ENCODE data around the gene RNF152. TPM values are rescaled to one million over a fixed set of nuclear protein-coding genes. Genes with fewer than 3 reads are reported as not detected.

The RNF152 gene
- total RNA-seq, 1 donor from 2014 or later = 10.4 TPM

DNA sequence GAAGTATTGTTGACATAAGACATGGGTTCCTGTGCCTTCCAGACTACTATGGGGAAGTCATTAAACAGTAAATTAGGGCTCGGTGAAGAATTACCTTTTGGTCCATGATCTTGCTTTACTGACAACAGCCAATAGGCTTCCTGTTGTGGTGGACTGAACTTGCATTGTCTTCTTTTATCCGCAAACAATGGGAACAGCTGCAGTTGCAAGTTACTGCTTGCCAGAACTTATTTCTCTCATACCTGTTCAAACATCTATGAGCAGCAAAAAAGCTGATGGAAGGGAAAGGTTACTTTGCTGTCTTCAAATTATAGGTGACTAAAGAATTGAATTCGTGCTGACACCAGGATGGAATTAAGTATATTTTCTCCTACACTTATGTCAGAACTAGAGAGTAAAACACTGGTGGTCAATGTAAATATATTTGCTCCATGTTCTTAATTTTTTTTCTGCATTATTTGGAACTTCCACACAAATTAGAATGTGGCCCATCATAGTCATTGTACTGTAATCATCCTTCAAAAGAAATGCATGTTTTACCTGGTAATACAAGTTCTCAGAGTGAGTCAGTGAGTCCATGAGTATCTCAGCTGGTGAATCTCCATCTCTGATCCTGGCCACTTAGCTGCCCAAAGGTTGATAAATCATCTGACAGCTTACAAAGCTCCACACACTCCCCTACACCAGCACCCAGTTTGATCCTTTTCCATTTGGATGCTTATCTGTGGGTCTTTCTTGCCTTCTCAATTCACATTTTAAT is 37.3 kb upstream of the RNF152 start:
- H3K4me1 ChIP-seq = no peaks in the 10 kb centered on the region
- no peaks in the 10 kb centered on the region for H3K27me3 ChIP-seq (ENCODE audit: low read depth)
- no peaks in the 10 kb centered on the region for H3K36me3 ChIP-seq
- no peak overlapping the region for H3K27ac ChIP-seq (replicated peaks)
- H3K4me3 ChIP-seq = no peak overlapping the region
- no peak for DNase-seq
- peaks cover 15% of the 10 kb centered on the region for H3K9me3 ChIP-seq (replicated peaks)
- TF ChIP-seq, protein P1, sequence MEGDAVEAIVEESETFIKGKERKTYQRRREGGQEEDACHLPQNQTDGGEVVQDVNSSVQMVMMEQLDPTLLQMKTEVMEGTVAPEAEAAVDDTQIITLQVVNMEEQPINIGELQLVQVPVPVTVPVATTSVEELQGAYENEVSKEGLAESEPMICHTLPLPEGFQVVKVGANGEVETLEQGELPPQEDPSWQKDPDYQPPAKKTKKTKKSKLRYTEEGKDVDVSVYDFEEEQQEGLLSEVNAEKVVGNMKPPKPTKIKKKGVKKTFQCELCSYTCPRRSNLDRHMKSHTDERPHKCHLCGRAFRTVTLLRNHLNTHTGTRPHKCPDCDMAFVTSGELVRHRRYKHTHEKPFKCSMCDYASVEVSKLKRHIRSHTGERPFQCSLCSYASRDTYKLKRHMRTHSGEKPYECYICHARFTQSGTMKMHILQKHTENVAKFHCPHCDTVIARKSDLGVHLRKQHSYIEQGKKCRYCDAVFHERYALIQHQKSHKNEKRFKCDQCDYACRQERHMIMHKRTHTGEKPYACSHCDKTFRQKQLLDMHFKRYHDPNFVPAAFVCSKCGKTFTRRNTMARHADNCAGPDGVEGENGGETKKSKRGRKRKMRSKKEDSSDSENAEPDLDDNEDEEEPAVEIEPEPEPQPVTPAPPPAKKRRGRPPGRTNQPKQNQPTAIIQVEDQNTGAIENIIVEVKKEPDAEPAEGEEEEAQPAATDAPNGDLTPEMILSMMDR (IDR thresholded peaks at IDR 0.05; ENCODE audit: borderline replicate concordance) = no peak
- intact Hi-C loops (cut with micrococcal nuclease) = no loop called here

DNA sequence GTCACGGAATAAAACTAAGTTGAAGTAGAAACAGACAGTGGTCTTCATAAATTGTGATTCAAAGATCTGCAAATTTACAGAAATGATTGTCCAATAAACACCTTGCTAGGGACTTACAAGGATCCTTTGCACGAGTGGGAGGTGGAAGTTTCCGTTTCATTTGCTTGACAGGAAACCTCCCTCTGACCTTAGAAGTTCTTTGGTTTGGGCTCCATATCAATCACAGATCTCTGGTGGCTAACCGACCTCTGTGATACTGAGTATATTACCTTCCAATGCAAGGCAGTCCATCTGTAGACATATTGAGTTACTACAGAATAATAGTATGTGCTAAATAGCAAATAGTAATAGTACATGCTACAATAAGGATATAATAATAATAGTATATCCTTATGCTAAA is 33.7 kb upstream of the RNF152 start:
- no peak for DNase-seq
- peaks cover 15% of the 10 kb centered on the region for H3K9me3 ChIP-seq (replicated peaks)
- no peaks in the 10 kb centered on the region for H3K36me3 ChIP-seq
- no peak overlapping the region for H3K4me3 ChIP-seq
- H3K4me1 ChIP-seq = no peaks in the 10 kb centered on the region
- intact Hi-C loops (cut with micrococcal nuclease) = no loop called here
- no peaks in the 10 kb centered on the region for H3K27me3 ChIP-seq (ENCODE audit: low read depth)
- TF ChIP-seq, protein P1 (IDR thresholded peaks at IDR 0.05; ENCODE audit: borderline replicate concordance) = no peak
- no peak overlapping the region for H3K27ac ChIP-seq (replicated peaks)

DNA sequence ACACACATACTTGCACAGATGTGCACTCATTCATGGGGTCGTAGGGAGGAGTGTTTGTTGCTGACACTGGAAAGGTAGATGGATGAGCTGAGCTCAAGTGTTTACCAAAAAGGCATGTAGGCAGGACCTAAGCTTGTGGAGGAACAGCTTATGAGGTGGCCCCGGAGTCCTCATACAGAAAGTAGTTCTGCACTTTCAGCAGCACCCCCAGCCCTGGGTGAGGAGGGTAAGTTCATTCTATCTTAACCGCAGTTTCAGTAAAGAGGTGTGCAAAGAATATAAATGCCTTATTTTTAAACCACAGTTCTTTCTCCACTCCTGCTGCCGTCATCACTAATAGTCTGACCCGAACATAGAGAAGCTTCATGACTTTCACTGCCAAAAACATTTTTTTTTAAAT is 31.7 kb upstream of the RNF152 start:
- Histone ChIP-seq H3K27ac (replicated peaks) (no peak overlapping the region), H3K4me3 (no peak overlapping the region), H3K9me3 (replicated peaks) (peaks cover 15% of the 10 kb centered on the region), H3K36me3 (no peaks in the 10 kb centered on the region), H3K27me3 (ENCODE audit: low read depth) (no peaks in the 10 kb centered on the region), H3K4me1 (no peaks in the 10 kb centered on the region)
- TF ChIP-seq, protein P1 (IDR thresholded peaks at IDR 0.05; ENCODE audit: borderline replicate concordance) = no peak
- intact Hi-C loops (cut with micrococcal nuclease) = no loop called here
- no peak for DNase-seq

DNA sequence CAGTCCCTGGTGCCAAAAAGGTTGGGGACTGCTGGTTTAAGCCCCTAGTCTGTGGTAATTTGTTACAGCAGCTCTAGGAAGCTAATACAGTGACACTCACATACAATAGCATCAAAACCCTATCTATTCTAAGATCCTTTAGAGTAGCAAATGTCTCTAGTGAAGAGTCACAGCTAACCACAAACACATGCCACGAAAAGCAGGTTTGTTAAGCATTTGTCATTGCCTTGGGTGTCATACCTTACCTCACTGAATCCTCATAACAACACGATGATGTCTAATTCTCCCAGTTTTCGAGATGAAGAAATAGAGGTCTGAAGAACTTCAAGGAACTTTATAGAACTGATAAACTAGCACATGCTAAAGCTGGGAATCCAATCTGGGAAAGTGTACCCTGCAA is 29.6 kb upstream of the RNF152 start:
- Histone ChIP-seq H3K9me3 (replicated peaks) (peaks cover 2% of the 10 kb centered on the region), H3K27me3 (ENCODE audit: low read depth) (no peaks in the 10 kb centered on the region), H3K4me1 (no peaks in the 10 kb centered on the region), H3K27ac (replicated peaks) (no peak overlapping the region), H3K36me3 (no peaks in the 10 kb centered on the region), H3K4me3 (no peak overlapping the region)
- TF ChIP-seq, protein P1 (IDR thresholded peaks at IDR 0.05; ENCODE audit: borderline replicate concordance) = no peak
- DNase-seq = no peak
- intact Hi-C loops (cut with micrococcal nuclease) = no loop called here

DNA sequence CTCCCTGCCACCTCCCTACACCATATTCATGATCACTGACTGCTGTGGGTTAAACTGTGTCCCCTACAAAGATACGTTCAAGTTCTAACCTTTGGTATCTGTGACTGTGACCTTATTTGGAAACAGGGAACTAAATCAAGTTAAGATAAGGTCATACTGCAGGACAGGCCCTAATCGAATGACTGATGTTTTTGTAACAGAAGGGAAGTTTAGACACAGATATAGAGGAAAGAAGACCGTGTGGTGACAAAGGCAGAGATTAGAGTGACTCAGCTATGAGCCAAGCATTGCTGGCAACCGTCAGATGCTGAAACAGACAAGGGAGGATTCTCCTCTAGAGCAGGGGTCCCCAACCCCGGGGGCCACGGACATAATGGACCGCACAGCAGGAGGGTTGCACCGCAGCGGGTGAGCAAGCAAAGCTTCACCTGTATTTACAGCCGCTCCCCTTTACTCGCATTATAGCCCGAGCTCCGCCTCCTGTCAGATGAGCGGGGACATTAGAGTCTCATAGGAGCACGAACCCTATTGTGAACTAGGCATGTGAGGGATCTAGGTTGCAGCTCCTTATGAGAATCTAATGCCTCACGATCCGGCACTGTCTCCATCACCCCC is 28.9 kb upstream of the RNF152 start:
- H3K27ac ChIP-seq (replicated peaks) = no peak overlapping the region
- H3K27me3 ChIP-seq (ENCODE audit: low read depth) = no peaks in the 10 kb centered on the region
- H3K4me1 ChIP-seq = no peaks in the 10 kb centered on the region
- H3K4me3 ChIP-seq = no peak overlapping the region
- TF ChIP-seq, protein P1 (IDR thresholded peaks at IDR 0.05; ENCODE audit: borderline replicate concordance) = no peak
- H3K9me3 ChIP-seq (replicated peaks) = no peaks in the 10 kb centered on the region
- H3K36me3 ChIP-seq = no peaks in the 10 kb centered on the region
- intact Hi-C loops (cut with micrococcal nuclease) = no loop called here
- DNase-seq = no peak

All from left ventricle myocardium inferior (tissue), 1 donor.